HG03469 (cell line): ENCODE measurements around the gene HES5.

ENCODE experiments used
- ATAC-seq: cut with Tn5 transposase; IDR thresholded peaks from one replicate; pipeline ENCODE4 v1.9.1; 2021; ENCODE audit warnings: mild to moderate bottlenecking, moderate library complexity, moderate number of reproducible peaks; ENCODE audit not compliant: unreplicated experiment

Gene HES5

GRCh38 chr1:2547210-2548067 is 17.4 kb upstream of the HES5 start:
- peak; percentile 0 for ATAC-seq

DNA sequence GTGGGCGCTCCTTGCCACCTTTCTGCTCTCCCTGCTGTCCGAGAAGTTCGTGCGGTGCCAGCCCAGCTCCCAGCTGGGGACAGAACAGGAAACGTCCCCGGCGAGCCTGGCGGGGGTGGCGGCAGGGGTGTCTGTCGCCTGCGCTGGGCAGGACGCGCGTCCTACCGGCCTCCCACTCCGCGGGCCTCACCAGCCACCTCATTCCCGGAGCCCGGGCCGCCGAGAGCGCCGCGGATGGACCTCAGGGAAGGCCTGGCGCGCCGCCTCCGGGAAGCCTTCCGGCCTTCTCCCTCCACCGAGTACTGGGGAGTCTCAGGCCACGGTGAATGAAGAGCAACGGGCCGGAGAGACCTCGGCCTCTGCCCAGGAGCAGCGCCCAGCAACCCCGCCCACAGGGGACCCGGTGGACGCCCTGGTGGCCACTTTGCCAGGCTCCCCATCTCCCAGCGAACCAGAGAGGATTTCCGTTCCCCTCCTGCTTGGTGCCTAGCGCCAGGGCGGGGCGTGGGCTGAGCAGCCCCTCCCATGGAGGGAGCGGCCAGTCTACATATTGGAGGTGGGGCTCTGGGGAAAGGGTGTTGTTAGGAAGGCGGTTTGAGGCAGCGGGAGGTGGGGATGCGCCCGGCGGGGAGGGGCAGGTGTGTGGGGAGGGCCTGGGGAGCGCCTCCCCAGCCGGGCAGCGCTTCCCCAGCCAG is 16.6 kb upstream of the HES5 start:
- peak; percentile 24 for ATAC-seq

DNA sequence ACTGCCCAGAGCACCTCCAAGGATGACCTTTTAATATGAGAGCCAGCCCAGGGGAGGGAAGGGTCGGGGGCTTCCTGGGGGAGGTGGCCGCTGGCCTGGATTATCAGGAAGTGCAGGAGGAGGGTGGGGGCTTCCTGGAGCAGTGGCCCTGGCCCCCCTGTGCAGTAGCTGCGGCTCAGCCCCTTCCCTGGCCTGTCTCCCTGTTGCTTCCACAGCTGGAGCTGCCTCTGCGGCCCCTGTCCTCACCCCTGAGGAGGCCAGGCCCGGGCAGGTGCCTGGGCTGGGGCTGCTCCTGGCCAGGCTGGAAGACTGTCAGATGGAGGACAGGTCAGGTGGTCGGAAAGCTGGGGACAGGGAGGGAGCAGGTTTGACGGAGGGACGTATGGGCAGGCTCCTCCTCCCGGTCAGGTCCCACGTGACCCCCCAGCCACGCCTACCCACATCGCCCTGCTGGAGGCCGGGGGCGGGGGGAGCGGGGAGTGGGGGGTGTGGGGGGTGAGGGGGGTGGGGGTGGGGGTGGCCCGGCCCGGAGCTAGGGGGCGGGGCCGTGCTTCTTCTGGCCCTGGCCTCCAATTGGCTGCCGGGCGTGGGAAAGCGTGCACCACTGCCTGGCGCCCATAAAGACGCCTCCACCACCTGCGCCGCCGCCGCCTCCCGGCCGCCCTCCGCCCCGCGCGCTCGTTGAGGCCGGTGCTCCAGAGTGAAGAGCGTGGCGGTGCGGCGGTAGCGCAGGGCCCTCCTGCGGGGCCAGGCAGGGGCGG is 15.9 kb upstream of the HES5 start:
- ATAC-seq = no peak

DNA sequence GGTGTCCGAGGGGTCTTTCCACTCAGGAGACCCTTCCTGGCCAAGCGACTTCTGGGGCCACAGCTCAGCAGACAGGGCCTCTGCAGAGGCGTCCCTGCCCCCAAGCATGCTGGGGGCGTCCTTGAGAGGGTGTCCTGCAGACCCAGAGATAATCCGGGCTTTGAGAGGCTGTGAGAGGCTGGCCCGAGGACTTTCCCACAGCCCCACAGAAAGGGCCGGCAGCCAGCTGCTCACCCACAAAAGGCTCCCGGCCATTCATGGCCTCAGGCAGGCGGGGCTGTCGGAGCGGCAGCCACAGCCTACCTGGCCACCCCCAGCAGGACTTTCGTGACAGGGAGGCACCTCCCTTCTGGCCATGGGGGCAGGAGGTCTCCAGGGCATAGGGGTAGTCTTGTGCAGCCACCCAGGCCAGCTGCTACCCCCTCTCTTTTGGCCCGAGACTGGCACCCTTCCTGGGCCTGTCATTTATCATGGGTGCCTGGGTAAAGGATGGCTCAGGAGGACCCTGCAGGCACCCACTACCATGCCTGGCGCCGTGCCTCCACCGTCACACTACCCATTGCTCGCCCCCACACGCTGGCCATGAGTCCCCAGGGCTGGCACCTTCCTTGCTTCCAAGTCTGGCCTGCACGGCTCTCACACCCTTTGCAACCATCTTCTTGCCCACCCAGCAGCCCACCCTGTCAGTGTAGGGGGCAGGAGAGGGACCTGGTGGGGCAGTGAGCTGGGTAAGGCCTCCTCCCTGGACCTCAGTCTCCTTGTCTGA is 15.0 kb upstream of the HES5 start:
- ATAC-seq = no peak

GRCh38 chr1:2544093-2544874 is 14.2 kb upstream of the HES5 start:
- no peak for ATAC-seq

DNA sequence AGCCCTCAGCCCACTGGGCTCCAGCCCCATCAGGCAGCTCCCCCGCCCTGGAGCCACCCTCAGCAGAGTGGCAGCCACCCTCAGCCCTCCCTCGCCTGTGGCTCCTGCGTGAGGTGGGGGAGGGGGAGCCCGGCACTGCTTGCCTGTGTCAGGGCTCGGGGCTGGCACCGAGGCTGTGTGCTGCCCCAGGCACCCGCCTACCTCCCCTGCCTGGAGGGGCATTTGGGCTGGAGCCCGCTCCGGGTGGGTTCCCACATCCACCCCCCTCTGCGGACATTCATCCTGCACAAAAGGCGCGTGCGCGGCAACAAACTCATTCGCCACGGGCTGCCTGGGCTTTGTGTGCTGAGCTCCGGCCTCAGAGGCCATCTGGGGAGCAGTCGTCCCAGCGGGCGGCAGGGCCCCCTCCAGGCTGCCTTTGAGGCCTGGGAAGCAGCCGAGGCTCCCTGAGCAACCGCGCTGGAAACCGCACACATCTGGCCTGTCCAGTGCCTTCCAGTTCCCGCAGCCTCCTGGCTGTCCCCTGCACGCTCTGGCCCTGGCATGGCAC is 13.6 kb upstream of the HES5 start:
- no peak for ATAC-seq

DNA sequence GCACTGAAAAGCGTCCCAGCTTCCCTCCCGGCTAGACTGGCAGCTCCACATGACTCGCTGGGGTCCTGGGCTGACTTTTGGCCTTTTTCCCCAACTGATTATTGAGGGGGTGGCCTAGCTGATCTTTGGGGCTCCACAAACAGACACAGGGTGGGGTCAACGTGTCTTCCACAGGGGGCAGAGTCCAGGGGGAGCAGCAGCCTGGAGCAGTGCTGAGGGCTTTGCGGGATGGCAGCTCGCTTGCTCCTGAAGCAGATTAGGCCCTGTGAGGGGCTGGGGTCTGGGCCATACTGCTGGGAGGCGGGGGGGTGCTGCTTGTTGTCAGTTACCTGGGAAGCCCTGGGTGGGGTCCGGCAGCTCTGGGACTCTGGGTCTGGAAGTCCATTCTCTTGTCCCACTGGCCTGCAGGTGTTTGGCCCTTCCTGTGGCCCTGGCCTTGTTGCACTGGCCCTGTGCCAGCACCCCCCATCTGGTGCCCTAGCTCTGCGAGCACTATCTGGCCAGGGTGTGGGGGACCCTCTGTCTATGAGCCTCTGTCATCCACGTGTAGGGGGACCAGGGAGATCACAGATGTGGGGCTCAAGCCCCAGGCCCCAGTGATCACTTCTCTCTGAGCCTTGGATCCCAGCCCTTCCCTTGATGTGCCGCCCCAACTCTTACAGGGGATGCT is 12.3 kb upstream of the HES5 start:
- ATAC-seq = no peak

- ATAC-seq = no peak
Measured at GRCh38 chr1:2541619-2542245, 11.7 kb upstream of the HES5 start.

DNA sequence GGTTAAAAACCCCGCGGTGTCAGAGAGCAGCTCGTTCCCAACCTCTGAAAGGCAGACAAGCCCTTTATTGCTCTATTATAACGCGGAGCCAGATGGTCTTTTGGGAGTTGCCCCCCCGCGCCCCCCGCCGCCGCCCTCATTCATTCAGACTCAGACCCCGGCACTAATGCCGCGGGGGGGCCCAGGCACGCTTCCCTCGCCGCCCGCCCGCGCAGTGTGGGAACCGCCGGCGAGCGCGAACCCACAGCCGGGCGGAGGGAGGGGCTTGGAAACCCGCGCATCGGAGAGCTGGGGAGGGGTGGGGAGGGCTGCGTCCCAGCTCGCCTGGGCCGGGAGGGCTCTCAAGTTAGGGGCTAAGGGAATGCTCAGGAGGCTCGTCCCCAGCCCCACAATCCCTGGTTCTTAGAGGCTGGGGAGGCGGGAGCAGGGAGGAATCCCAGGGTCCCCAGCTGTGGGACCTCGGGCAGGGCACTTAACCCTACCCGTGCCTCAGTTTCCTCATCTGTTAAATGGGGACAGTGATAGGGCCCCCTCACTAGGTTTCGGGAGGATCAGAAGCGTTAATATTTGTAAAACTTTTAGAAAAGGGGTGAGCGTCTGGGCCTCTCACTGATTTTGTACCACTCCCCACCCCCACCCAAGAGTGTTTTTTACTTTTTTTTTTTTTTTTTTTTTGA is 10.9 kb upstream of the HES5 start:
- ATAC-seq = no peak

- no peak for ATAC-seq
Measured at GRCh38 chr1:2539312-2539907, 9.3 kb upstream of the HES5 start.

DNA sequence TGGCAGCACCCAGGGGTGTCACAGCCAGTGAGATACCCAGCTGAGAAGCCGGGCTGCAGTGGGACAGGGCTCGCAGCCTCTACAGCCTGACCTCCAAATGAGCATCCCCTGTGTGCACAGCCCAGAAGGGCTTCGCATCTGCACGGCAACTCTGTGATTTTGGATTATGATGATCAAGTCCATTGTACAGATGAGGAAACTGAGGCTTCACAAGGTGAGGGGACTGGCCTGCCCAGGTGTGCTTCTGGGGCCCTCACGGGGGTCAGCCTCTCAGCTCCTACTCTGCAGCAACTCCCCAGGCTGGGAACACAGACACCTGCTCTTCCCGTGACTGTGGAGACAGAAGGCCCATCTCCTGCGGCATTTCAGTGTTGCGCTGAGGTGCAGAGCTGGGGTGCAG is 8.8 kb upstream of the HES5 start:
- no peak for ATAC-seq

DNA sequence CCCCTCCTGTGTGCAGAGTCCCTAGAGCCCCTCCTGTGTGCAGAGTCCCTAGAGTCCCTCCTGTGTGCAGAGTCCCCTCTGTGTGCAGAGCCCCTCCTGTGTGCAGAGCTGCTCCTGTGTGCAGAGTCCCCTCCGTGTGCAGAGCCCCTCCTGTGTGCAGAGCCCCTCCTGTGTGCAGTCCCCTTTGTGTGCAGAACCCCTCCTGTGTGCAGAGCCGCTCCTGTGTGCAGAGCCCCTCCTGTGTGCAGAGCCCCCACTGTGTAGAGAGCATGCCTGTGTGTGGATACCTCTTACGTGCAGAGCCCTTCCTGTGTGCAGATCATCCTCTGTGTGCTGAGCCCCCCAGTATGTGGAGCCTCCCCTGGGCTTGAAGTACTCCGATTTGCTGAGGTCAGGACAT is 8.3 kb upstream of the HES5 start:
- no peak for ATAC-seq

- ATAC-seq = no peak
Measured at GRCh38 chr1:2537784-2538115, 7.7 kb upstream of the HES5 start.

- ATAC-seq = no peak
Measured at GRCh38 chr1:2535981-2536380, 5.9 kb upstream of the HES5 start.

DNA sequence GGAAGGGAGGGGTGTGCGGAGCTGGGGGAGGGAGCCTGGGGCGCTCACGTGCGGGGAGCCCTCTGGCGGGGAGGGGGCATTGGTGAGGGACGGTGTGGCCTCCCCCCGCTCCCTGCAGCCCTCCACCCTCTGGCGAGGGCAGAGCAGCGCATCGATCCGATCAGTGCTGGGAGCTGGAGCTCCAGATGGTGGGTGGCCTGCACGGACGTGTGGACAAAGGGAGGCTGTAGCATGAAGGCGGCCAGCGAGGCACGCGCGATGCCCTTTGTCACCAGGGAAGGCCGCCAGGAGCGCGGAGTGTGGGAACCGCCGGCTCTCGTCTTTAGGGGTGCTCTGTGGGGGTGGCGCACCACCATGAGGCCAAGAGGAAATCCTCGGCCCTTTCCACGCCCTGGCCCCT is 5.4 kb upstream of the HES5 start:
- ATAC-seq = no peak

DNA sequence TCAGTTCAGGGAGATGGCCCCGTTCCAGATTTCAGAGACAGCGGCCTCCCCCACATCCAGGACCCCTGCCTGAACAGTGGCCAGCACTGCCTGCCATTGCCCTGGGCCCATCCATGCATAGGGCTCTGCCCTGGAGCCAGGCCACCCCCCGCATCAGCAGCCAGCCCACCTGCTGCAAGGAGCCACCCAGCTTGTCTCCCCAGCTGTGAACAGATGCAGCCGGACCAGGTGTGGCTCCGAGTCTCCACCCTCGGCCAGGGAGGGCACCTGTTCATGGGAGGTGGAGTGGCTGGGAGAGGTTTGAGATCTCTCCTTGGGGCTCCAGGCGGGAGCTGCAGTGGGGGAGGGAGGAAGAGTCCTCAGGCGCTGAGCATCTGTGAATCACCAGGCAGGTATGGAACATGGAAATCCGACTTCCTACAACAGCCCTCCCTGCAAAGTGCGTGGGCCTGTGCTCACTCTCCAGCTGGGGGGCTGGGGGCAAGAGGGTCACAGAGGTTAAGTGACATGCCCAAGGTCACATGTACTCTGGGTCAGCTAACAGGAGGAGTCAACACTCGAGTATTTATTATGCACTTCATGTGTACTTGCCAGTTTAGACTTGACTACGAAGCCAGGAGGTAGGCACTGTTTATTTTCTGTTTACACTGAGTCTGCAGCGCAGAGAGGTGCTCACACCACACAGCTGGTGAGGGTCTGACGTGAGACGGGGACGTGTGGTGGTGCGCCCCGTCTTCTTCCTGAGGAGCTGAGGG is 4.8 kb upstream of the HES5 start:
- no peak for ATAC-seq

GRCh38 chr1:2534315-2534686 is 4.2 kb upstream of the HES5 start:
- no peak for ATAC-seq
